NCI-H146 (cell line): ENCODE data around the gene TRAFD1.
A peak's percentile ranks its signal among the peaks of the same experiment; 100 is the strongest.

Experiments
- DNase-seq: peaks from one replicate; lab custom pipeline; 2025; lab: John Stamatoyannopoulos, UW

TRAFD1 gene

DNA sequence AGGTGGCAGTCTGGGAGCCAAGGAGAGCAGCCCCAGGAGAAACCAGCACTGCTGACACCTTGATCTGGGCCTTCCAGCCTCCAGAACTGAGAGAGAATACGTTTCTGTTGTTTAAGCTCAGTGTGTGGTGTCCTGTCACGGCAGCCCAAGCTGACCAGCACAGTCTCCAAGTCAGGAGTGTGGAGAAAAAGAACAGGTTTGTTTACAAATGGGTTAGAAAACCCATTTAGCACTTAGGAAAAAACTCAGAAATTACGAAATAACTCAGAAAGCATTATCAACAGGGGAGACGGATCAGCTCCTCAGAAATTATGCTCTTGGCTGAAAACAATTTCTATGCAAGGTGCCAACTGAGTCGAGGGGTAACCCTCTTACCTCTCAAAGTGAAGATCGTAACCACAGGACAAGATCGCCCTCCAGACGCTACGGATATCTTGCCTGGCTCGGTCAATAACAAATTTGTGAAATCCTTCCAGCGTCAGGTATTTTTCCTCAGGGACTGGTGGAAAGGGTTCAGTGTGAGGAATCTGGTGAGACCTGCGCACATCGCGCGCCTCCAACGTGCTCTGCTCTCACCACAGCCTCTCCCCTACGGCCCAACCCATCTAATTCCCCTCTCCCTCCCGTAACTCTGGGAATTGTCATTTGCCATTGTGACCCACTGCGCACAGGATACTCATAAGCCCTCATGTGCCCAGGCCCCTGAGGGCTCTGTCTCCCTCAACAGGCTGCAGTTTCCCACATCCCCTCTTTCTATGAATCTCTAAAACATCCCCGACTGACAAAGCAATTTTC lies 50.2 kb downstream of the TRAFD1 start:
- no peak for DNase-seq

GRCh38 chr12:112176321-112177010 lies 51.1 kb downstream of the TRAFD1 start:
- DNase-seq = no peak

DNA sequence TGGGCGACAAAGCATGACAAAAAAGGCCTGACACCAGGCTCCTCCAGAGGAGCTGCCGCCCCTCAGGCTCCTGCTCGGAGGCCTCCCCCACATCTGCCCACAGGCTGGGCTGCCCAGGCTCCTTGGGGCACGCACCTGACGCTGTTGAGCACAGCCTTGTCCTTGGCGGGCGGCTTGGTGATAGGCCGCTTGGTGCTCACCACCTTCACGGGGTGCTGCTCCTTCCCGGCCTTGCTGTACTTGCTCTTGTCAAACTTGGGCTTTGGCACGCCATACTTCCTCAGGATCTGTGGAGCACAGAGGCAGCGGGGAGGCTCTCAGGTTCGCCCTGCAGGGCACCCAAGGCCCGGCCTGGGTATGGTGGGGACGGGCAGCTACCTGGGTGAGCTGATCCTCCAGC lies 53.4 kb downstream of the TRAFD1 start:
- DNase-seq = no peak

DNA sequence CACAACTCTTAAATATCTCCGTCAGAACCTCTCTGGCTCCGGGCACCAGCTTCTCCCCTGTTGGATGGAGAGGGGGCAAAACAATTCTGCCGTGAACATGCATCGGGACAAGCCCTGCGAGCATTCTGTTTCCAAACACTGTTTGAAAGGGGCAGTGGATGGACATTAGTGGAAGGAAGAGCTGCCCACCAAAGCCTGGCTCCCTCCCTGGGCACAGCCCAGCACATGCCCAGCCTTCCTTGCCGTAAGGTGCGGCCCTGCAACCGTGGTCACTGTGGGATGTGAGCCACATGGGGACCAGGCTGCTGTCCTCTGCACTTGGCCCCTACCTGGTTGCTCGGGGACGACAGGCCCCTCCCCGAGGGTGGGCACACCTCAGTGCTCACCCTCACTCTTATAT lies 54.0 kb downstream of the TRAFD1 start:
- DNase-seq = no peak

- DNase-seq = no peak
Measured at GRCh38 chr12:112179916-112180315, 54.6 kb downstream of the TRAFD1 start.

GRCh38 chr12:112180422-112180821 lies 55.1 kb downstream of the TRAFD1 start:
- DNase-seq = no peak

DNA sequence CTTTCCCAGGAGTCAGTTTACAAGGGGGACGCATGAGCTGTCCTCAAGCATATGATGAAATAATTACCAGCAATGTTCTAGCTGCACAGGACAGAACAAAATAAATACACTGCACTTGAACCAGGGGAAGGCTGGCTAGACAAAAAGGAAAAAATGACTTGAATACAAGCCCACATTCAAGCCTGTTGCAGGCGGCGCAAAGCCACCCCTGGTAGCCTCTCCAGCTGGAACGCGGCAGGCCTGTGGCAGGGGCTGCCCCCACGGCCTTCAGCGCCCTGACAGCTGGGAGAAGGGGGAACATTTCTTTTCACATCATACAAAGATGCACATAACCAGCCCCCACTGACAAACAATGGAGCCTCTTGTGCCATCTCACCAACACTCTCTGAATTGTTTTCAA lies 57.1 kb downstream of the TRAFD1 start:
- no peak for DNase-seq

GRCh38 chr12:112183141-112184021 lies 58.0 kb downstream of the TRAFD1 start:
- DNase-seq = no peak

- no peak for DNase-seq
Measured at GRCh38 chr12:112184056-112184887, 58.9 kb downstream of the TRAFD1 start.

GRCh38 chr12:112185093-112185923 lies 59.9 kb downstream of the TRAFD1 start:
- DNase-seq = no peak

DNA sequence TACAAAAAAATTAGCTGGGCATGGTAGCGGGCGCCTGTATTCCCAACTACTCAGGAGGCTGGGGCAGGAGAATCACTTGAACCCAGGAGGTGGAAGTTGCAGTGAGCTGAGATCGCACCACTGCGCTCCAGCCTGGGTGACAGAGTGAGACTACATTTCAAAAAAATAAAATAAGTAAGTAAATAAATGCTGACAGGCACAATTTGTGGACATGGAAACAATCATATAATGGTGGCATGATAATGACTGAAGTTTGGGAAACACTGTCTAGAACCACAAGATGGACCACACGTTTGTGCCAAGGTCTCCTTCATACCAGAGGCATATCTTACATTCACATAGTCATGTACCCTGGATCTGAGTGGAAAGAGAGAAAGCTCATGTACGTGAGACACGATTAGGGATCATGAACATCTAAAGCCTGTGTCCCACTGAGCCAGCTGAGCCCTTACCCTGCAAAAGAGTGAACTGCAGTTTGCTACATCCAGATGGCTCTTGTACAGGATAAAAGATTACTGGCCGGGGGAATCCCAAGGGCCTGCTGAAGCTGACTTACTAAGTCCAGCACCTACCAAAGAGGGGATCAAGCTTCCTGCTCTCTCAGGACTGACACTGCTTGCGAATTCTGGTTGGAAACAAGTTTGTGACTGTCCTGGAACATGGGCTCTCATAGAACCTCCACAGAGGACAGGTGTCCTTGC lies 62.9 kb downstream of the TRAFD1 start:
- no peak for DNase-seq

DNA sequence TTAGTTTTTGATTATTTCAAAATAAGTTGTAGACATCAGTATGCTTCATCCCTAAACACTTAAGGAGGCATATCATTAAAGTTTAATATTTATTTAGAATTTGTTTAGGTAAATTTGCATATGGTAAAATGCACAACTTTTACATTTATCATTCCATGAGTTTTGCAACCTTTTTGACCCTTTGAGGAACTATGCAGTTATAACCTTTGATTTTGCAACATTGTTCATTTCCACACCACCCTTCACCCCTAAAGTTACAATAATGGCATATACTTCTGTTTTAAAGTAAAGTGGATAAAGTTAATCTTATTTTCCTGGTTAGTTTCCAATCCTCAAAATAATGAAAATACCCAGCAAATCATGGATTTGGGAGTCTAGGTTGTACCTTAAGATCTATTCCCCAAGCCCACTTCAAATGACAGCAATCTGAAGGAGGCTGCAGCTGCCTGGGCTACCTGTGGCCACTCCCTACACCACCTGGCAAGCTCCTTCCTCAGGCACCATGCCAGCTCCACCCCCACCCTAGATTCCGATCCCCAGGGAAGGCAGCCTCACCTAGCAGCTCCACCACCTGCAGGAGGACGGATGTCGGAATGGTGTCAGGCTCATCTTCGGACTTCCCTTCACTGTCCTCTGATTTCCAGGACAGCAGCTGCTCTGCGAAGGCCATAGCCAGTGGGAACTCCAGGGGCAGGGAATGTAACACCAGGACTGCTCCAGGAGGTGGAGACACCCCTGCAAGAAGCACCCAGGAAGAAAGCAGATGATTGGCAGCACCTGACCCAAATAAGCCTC lies 65.1 kb downstream of the TRAFD1 start:
- DNase-seq = peak; percentile 83

DNA sequence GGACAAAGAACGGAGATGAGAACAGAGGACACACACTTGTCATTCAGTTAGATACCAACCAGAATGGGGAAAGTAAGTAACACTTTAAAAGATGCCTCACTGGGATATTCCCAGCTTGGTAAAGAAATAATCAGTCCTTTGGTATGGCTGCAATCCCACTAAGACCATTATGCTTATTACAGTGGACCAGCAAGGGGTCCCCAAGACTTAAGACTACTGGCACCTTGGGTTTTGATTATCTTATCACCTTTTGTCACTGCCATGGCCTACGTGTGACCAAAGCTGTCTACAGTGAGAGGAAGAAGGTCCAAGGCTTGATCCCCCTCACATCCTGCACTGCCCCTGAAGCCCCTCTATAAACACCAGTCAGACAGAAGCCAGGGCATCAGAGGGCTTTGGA lies 65.8 kb downstream of the TRAFD1 start:
- DNase-seq = no peak

DNA sequence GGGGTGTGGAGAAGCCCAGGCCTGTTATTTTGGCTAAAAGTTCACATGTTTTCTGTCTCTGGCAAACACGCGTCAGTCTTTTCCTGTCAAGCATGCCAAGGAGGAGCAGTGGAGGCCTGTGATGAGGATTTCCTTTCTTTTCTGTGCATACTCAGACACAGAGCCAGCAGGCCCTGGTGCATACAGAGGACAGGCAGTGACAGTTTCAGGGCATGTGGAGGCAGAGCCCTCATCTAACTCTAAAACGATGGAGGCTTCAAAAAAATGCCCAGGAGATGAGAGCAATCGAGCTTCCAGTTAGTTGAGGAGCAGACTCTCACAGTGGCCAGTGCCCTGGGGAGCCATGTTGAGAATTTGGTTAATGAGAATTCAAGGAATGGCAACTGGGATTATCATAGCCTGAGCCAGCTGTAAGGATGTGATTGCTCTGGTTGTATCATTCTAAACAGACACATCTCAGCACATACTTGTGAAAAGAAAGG lies 66.5 kb downstream of the TRAFD1 start:
- DNase-seq = no peak

GRCh38 chr12:112192475-112192874 lies 67.1 kb downstream of the TRAFD1 start:
- DNase-seq = no peak

DNA sequence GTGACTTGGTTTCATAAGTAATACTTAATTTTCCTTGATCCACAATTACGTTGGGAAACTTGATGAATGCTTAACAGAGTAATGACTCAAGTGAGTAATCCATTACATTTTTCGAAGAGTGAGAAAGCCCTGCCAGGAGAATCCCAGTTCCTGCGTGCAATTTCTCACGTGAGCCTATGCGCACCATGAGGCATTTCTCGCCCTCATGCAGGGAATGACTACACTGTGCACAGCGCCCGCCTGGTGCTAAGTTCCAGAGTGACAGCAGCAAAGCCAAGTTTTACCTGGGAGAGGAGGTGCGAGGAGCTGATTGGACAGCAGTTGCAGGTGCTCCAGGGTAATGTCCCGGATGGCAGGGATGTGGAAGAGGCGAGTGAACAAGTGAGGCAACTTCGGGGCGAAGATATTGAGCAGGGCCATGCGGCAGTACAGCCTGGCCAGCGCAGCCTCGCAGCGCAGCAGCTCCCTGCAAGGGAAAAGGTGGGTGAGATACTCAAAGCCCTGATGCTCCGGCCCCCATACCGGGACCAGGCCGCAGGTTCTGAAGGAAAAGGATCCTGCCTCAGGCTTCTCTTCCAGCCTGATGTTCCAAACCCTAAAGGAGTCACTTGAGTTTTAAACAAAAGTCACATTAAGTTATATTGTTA lies 69.4 kb downstream of the TRAFD1 start:
- no peak for DNase-seq

DNA sequence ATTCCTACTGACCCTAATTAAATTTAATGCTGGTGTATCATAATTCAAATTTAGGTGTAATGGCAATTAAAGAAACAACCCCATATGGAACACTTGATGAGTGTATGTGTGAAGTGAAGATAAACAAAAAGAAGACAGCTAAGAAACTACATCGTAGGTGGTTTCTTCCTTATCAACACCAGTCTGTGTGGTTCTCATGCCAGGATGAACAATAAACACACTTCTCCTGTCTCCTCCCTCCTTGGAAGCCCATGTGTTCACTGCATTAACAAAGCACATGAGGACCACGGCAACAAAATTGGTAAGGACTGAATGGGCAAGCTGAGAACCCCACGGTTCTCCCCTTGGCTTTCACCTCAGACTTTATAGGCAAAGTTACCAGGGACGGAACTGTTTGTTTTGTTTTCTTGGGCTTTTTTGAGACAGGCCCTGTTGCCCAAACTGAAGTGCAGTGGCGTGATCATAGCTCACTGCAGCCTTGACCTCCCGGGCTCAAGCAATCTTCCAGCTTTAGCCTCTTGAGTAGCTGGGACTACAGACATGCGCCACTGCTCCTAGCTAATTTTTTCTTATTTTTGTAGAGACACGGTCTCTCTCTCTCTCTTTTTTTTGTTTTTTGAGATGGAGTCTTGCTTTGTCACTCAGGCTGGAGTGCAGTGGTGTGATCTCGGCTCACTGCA lies 71.0 kb downstream of the TRAFD1 start:
- DNase-seq = no peak

DNA sequence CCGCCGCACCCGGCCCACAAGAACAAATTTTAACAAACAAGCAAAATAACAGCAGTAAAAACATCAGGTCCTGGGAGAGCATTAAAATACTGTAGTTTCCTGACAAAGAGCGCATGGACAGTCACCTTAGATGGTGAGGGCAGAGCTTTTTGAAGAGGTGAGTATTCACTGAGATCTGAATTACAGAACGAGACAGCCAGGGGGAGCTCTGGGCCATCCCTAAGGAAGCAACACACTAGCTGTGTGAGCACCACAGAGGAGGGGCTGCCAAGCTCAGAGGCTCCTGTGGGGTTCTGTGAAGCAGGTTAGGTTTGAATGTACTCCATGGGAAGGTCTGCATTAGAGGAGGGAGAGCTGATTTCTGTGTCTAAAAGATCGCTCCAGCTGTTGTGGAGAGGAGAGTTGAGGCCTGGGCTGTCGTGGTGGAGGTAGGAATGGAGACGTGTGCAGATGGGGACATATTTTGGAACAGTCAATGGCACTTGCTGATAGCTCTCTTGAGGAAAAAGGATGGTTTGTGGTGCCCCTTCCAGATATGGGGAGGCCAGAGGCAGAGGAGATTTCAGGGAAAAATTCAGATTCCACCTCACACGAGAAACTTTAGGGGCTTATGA lies 72.9 kb downstream of the TRAFD1 start:
- peak; percentile 52 for DNase-seq
